Erythroblast (primary cell): ENCODE results near the gene HOXA7.

Experiments used
- GATA1 ChIP-seq: IDR thresholded peaks from 2 replicates; pipeline ENCODE4 v1.6.1; 2011; ENCODE audit warnings: low read depth, mild to moderate bottlenecking, control low read depth, low read length, moderate library complexity
- POLR2A ChIP-seq: IDR thresholded peaks from 2 replicates; pipeline ENCODE4 v1.6.1; 2011; ENCODE audit warnings: mild to moderate bottlenecking, low read length

DNA sequence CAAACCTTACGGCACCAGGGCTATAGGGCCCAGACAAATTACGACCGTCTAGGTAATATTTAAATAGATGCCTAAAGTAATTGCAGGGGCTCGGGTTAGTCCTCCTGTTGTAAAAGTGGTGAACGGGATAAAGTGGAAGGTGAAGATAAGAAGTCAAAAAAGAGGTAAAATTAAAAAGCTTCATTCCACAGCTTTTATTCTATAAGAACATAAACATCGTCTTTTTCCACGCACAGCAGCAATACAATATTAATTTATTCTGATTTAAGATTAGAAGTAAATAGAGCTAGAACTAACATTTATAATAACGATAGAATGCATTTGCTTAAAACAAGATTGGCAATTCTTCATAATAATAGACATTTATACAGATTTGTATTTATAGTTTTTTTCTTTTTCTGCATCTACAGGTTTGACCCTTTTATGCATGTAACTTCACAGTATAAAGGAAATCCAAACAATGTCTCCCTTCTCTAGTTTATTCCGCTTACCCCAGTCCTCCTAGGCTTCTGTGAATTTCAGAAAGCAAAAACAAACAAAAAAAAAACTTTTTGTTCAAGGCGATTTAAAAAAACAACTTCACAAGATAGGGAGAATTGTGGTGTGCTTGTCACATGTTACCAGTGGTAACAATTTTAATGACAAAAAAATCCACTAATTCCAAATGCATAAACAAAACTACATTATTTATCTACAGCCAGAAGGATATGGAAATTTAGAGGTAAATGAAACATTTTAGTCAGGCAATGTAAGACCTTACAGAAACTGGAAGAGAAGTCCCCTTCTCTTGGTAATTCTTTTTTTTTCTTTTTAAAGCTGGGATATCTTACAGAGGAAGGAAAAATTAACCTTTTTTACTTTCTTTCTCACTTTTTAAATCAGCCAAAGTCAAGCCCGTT is 14.2 kb upstream of the HOXA7 start:
- TF ChIP-seq POLR2A: no peak
- TF ChIP-seq GATA1: no peak
